CD4-positive, alpha-beta memory T cell (primary cell): Measurements from ENCODE around the gene HSPA1A. TPM values are rescaled to one million over a fixed set of nuclear protein-coding genes. Genes with fewer than 3 reads are reported as not detected.
A peak's percentile ranks its signal among the peaks of the same experiment; 100 is the strongest.
"Not testable (repeated sequence)": the region's sequence is repeated elsewhere in the genome, so short reads cannot be mapped to it uniquely, and the experiment has no call there.

Source experiments
- CTCF ChIA-PET: fragments of 350-600 bp; sonication (Branson Sonifier 250); formaldehyde crosslinking; loops from one replicate; lab custom pipeline; 2021; ENCODE audit warnings: inconsistent platforms; ENCODE audit not compliant: partially characterized antibody; lab: Charles Lee
- POLR2A ChIA-PET: fragments of 350-600 bp; sonication (Branson Sonifier 250); formaldehyde crosslinking; loops from one replicate; lab custom pipeline; 2021; ENCODE audit not compliant: partially characterized antibody; lab: Charles Lee
- DNase-seq, 5 donors: peaks; one replicate each; pipeline versions ENCODE4 v3.0.0 to v3.0.0-alpha.2; 2020 to 2022; ENCODE audit warnings: mixed read lengths in 1 of 5
- H3K27ac ChIP-seq: one replicate; pipeline ENCODE4 v1.7.0; 2013; ENCODE audit warnings: low read depth, low read length
- H3K27me3 ChIP-seq: 2 replicates; pipeline ENCODE4 v1.7.0; 2013; ENCODE audit warnings: mild to moderate bottlenecking, low read length, moderate library complexity; ENCODE audit not compliant: insufficient read depth
- H3K36me3 ChIP-seq: 2 replicates; pipeline ENCODE4 v1.7.0; 2013; ENCODE audit warnings: mild to moderate bottlenecking, low read length, moderate library complexity; ENCODE audit not compliant: insufficient read depth
- H3K4me1 ChIP-seq: 2 replicates; pipeline ENCODE4 v1.7.0; 2013; ENCODE audit warnings: mild to moderate bottlenecking, low read length, moderate library complexity; ENCODE audit not compliant: insufficient read depth
- H3K4me3 ChIP-seq, 2 donors: one replicate each; pipeline ENCODE4 v1.7.0; 2013; ENCODE audit warnings: low read length in 2 of 2, mild to moderate bottlenecking in 1 of 2
- H3K9me3 ChIP-seq, 2 donors: one replicate each; pipeline ENCODE4 v1.7.0; 2013; ENCODE audit warnings: low read length in 2 of 2, control low read depth in 1 of 2; ENCODE audit not compliant: control insufficient read depth in 1 of 2
- H3K27ac Mint-ChIP-seq, 7 donors: one replicate each; pipeline ENCODE4 v1.8.0; 2020 to 2021; ENCODE audit warnings: mixed read lengths in 7 of 7, mild to moderate bottlenecking in 6 of 7, inconsistent platforms in 3 of 7, moderate library complexity in 3 of 7
- H3K27me3 Mint-ChIP-seq, 2 donors: one replicate each; pipeline ENCODE4 v1.8.0; 2020 to 2021; ENCODE audit warnings: mixed read lengths in 2 of 2
- H3K36me3 Mint-ChIP-seq, 2 donors: one replicate each; pipeline ENCODE4 v1.8.0; 2020 to 2021; ENCODE audit warnings: mixed read lengths in 2 of 2, inconsistent platforms in 1 of 2, mild to moderate bottlenecking in 1 of 2
- H3K4me1 Mint-ChIP-seq, 4 donors: one replicate each; pipeline ENCODE4 v1.8.0; 2020 to 2021; ENCODE audit warnings: mixed read lengths in 4 of 4, mild to moderate bottlenecking in 1 of 4
- H3K4me3 Mint-ChIP-seq, 8 donors: one replicate each; pipeline ENCODE4 v1.8.0; 2020 to 2021; ENCODE audit warnings: mixed read lengths in 8 of 8, mild to moderate bottlenecking in 7 of 8, moderate library complexity in 6 of 8, inconsistent platforms in 3 of 8
- H3K9me3 Mint-ChIP-seq, 8 donors: one replicate each; pipeline ENCODE4 v1.8.0; 2020 to 2021; ENCODE audit warnings: mixed read lengths in 8 of 8, mild to moderate bottlenecking in 5 of 8, inconsistent platforms in 3 of 8, moderate library complexity in 1 of 8
- intact Hi-C: fragments of 100-400 bp; cut with micrococcal nuclease; formaldehyde crosslinking; loops from one replicate; pipeline ENCODE4 v1.15.1; 2023
- polyA plus RNA-seq, 2 donors: library from polyadenylated mRNA; unstranded; fragments of 300-500 nt; fragmentation: Illumina TruSeq; gene quantifications; one replicate each; pipeline ENCODE4 v1.2.3, GENCODE V29; 2021
- total RNA-seq, 2 experiments: library from RNA; stranded (reverse); gene quantifications; one replicate each; pipeline ENCODE4 v1.2.3, GENCODE V29; 2021

The HSPA1A gene
- total and polyA plus RNA-seq, 4 experiments from 2014 or later = 14.6 to 71.9 (median 70.7) TPM

DNA sequence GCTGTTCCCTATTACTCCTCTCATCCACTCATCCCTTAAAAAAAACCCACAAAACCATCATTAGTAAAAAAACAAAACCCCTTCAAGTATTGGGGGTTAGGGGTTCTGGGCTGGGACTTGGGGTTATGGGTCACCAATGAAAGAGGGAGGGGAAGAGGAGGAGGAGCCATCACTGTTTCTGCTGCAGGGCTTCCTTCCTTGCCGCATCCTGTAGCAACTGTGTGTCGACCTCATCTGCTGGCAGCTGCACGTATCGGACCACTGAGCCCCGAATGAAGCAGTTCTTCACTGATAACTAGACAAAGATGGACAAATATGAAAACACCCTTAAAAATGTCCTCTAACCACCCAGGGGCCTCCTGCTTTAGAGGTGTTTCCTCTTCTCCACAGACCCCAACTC, 17.8 kb upstream of the HSPA1A start:
- H3K4me1 ChIP-seq = peaks cover 49% of the 10 kb centered on the region
- ChIA-PET POLR2A (interaction anchor here (0.6 to 6.5 kb wide), 12 partner anchors 9 to 1173 kb away, joined by 3 to 93 read pairs (median 4); partner anchors contain the start of genes DDAH2, HSPA1A, HSPA1B and HSPA1L), CTCF (interaction anchor here (0.6 to 3.1 kb wide), 4 partner anchors 9 to 68 kb away, joined by 4 to 14 read pairs (median 7); partner anchors contain the start of genes DDAH2 and LSM2)
- Mint-ChIP-seq H3K9me3 (no peaks in the 10 kb centered on the region), H3K4me3 (peak overlapping the region; percentile 65 to 82 (median 73)), H3K27me3 (no peaks in the 10 kb centered on the region), H3K36me3 (peaks cover 0 to 18% of the 10 kb centered on the region in 2 donors), H3K4me1 (peaks cover 21 to 51% (median 34%) of the 10 kb centered on the region in 4 donors), H3K27ac (peak overlapping the region; percentile 63 to 97 (median 94))
- peak in 4 of 5 donors; percentile 38 to 42 (median 40) for DNase-seq
- H3K9me3 ChIP-seq = no peaks in the 10 kb centered on the region
- H3K36me3 ChIP-seq = peaks cover 2% of the 10 kb centered on the region
- H3K27me3 ChIP-seq = no peaks in the 10 kb centered on the region
- H3K4me3 ChIP-seq = no peak overlapping the region
- peak overlapping the region; percentile 55 for H3K27ac ChIP-seq
- intact Hi-C loops = no loop called here

DNA sequence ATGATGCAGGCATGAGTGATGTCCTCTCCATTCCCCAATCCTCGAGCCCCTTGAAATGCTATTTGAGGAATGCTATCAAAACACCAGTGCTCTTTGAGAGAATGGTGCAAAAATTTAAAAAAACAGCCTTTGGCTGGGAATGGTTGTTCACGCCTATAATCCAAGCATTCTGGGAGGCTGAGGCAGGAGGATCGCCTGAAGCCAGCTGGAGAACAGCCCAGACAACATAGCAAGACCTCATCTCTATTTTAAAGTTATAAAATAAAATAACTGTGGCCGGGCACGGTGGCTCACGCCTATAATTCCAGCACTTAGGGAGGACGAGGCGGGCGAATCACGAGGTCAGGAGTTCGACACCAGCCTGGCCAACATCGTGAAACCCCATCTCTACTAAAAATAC, 15.6 kb upstream of the HSPA1A start:
- no peaks in the 10 kb centered on the region for H3K9me3 ChIP-seq
- intact Hi-C loops = no loop called here
- no peak overlapping the region for H3K4me3 Mint-ChIP-seq
- H3K4me3 ChIP-seq = no peak overlapping the region
- no peak for DNase-seq
- peaks cover 5 to 15% of the 10 kb centered on the region in 2 donors for H3K36me3 Mint-ChIP-seq
- no peaks in the 10 kb centered on the region for H3K27me3 Mint-ChIP-seq
- no peaks in the 10 kb centered on the region for H3K27me3 ChIP-seq
- CTCF ChIA-PET = interaction anchor here (0.8 to 3.1 kb wide), 6 partner anchors 12 to 71 kb away, joined by 3 to 14 read pairs (median 4); partner anchors contain the start of genes DDAH2, HSPA1A and HSPA1L
- no peaks in the 10 kb centered on the region for H3K9me3 Mint-ChIP-seq
- peaks cover 35% of the 10 kb centered on the region for H3K4me1 ChIP-seq
- POLR2A ChIA-PET = interaction anchor here (0.8 to 6.5 kb wide), 2 partner anchors 13 to 160 kb away, joined by 3 to 73 read pairs; partner anchors contain the start of genes HSPA1A and HSPA1L
- peaks cover 14 to 45% (median 27%) of the 10 kb centered on the region in 4 donors for H3K4me1 Mint-ChIP-seq
- no peak overlapping the region for H3K27ac Mint-ChIP-seq
- H3K36me3 ChIP-seq = no peaks in the 10 kb centered on the region
- no peak overlapping the region for H3K27ac ChIP-seq

DNA sequence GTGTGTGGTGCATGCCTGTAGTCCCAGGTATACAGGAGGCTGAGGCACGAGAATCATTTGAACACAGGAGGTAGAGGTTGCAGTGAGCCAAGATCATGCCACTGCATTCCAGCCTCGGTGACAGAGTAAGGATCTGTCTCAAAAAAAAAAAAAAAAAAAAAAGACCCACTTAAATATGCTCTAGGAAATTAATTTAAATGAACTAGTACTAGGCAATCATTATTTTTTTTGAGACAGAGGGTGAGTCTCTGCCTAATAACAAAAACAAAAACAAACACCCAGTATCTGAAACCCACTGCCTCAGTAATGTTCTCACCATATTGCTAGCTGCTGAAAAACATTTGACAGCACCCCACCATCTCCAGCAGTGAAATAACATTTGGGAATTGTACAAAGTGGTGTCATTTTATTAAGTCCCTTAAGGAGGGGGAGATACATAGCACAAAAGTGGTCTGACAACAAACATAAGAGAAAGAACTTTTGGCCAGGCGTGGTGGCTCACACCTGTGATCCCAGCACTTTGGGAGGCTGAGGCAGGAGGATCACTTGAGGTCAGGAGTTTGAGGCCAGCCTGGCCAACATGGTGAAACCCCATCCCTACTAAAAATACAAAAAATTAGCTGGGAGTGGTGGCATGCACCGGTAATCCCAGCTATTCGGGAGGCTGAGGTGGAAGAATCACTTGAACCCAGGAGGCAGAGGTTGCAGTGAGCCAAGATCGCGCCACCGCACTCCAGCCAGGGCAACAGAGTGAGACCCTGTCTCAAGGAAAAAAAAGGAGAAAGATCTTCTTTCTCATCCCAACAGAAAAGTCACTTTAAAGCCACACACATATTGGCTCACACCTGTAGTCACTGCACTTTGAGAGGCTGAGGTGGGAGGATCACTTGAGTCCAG, 14.1 kb upstream of the HSPA1A start:
- intact Hi-C loops, H3K27ac ChIP-seq, H3K27me3 Mint-ChIP-seq, H3K9me3 Mint-ChIP-seq, H3K9me3 ChIP-seq, H3K4me3 ChIP-seq, DNase-seq, H3K36me3 ChIP-seq, H3K27me3 ChIP-seq, H3K4me3 Mint-ChIP-seq: not testable (repeated sequence)
- peaks cover 40% of the 10 kb centered on the region for H3K4me1 ChIP-seq
- H3K36me3 Mint-ChIP-seq = peaks cover 5 to 15% of the 10 kb centered on the region in 2 donors
- H3K27ac Mint-ChIP-seq = peak overlapping the region in 1 of 7 donors; percentile 22
- peaks cover 18 to 47% (median 29%) of the 10 kb centered on the region in 4 donors for H3K4me1 Mint-ChIP-seq
- ChIA-PET POLR2A (interaction anchor here (0.9 to 6.5 kb wide), 2 partner anchors 12 to 61 kb away, joined by 3 to 73 read pairs; partner anchors contain the start of genes HSPA1A and HSPA1L), CTCF (interaction anchor here (2.2 kb wide), 1 partner anchor 12 kb away, joined by 5 read pairs; no protein-coding TSS in a partner anchor)

DNA sequence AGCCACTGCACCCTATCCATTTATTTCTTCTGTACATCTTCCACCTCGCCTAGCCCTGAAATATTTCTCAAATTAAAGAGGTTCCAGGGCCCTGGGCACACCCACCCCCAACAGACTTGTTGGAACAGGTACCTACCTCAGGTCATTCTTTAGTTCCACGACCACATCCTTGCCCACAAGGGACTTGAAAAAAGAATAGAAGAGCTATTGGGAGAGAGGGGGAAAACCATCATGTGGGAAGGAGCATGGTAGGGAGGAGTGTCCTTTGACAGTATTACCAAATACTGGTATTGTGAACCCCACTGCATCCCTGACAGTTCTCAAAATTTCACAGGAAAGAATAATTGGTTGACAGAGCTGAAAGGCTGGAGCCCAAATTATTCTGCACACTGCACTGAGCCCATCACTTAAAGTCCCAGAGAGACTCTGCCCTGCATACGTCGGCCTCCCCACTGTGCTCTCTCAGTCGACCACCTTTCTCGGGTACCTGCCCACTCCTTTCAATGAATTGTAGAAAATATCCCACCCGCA, 9.3 kb upstream of the HSPA1A start:
- Histone ChIP-seq H3K9me3 (no peaks in the 10 kb centered on the region), H3K4me1 (peaks cover 22% of the 10 kb centered on the region), H3K27me3 (no peaks in the 10 kb centered on the region), H3K36me3 (peaks cover 11% of the 10 kb centered on the region), H3K4me3 (peak overlapping the region; percentile 84 to 89), H3K27ac (peak overlapping the region; percentile 80)
- peak overlapping the region; percentile 86 to 97 (median 90) for H3K4me3 Mint-ChIP-seq
- CTCF ChIA-PET = interaction anchor here (1.1 to 3.7 kb wide), 8 partner anchors 10 to 75 kb away, joined by 5 to 20 read pairs (median 10); partner anchors contain the start of genes CLIC1 and VARS1
- H3K27ac Mint-ChIP-seq = peak overlapping the region; percentile 89 to 97 (median 93)
- H3K27me3 Mint-ChIP-seq = no peaks in the 10 kb centered on the region
- peaks cover 11 to 33% (median 27%) of the 10 kb centered on the region in 4 donors for H3K4me1 Mint-ChIP-seq
- POLR2A ChIA-PET = interaction anchor here (0.6 to 6.2 kb wide), 22 partner anchors 9 to 609 kb away, joined by 3 to 93 read pairs (median 6); partner anchors contain the start of genes ABHD16A, BAG6, CLIC1 and CSNK2B
- peaks cover 20 to 41% of the 10 kb centered on the region in 2 donors for H3K36me3 Mint-ChIP-seq
- DNase-seq = no peak
- H3K9me3 Mint-ChIP-seq = no peaks in the 10 kb centered on the region
- intact Hi-C loops = loop anchor here (1.0 kb wide), 1 partner anchor 11 kb away; the partner anchor contains the start of gene VARS1

DNA sequence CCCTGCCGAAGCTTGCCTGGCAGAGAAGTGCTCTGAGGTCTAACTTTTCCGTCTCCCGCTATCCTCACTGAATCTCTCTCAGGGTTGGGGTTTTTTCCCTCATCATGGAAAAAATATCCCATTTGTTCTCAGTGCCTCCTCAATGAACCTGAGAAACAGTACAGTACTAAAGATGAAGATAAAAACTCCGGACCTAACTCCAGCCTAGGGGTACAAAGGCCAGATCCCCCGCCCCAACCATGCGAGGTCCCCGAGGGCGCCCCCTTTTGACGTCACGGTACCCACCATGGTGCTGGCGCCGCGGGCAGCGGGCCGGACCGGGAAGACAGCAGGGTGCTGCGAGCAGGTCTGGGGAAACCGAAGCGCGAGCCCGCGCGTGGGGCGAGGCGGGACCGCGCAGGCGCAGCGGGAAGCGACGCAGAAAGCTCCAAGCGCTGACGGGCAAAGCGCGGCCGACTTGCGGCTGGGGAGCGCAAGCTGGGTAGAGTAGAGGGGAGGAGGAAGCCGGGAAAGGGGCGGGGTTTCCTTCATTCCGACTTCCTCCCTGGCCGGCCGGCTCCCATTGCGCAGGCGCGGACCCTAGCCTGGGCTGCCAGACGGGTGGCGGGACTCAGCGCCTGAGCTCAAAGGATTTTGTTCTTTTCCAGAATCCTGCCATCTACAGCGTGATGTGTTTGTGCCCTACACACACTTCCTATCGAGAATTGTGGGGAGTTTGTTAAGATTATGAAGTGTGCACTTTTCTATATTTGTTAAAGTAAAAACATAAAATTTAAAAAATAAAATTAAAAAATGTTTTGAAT, 8.7 kb upstream of the HSPA1A start, which contains the start of gene LSM2:
TSS of gene LSM2 (minus strand) at position 497 of the 803 bp plus-strand sequence. CDS start at position 288, 209 bp downstream.
- Histone ChIP-seq H3K4me1 (peaks cover 23% of the 10 kb centered on the region), H3K36me3 (peaks cover 16% of the 10 kb centered on the region), H3K27me3 (no peaks in the 10 kb centered on the region), H3K4me3 (peak within 1 kb of the TSS; percentile 84 to 89), H3K9me3 (no peaks in the 10 kb centered on the region), H3K27ac (peak within 1 kb of the TSS; percentile 80)
- Mint-ChIP-seq H3K4me1 (peaks cover 11 to 37% (median 27%) of the 10 kb centered on the region in 4 donors), H3K9me3 (no peaks in the 10 kb centered on the region), H3K27me3 (no peaks in the 10 kb centered on the region), H3K27ac (peak within 1 kb of the TSS; percentile 89 to 97 (median 93)), H3K4me3 (peak within 1 kb of the TSS; percentile 86 to 97 (median 90)), H3K36me3 (peaks cover 23 to 41% of the 10 kb centered on the region in 2 donors)
- ChIA-PET CTCF (interaction anchor here (0.6 to 3.7 kb wide), 14 partner anchors 8 to 142 kb away, joined by 3 to 20 read pairs (median 7); partner anchors contain the start of genes CLIC1, GPANK1, HSPA1A and HSPA1L), POLR2A (interaction anchor here (0.7 to 6.2 kb wide), 30 partner anchors 8 to 609 kb away, joined by 3 to 93 read pairs (median 6); partner anchors contain the start of genes ABHD16A, BAG6, CLIC1 and CSNK2B)
- intact Hi-C loops = loop anchor here (1.0 kb wide), 1 partner anchor 11 kb away; the partner anchor contains the start of gene VARS1
- DNase-seq = peak; percentile 97 to 98 (median 97)

DNA sequence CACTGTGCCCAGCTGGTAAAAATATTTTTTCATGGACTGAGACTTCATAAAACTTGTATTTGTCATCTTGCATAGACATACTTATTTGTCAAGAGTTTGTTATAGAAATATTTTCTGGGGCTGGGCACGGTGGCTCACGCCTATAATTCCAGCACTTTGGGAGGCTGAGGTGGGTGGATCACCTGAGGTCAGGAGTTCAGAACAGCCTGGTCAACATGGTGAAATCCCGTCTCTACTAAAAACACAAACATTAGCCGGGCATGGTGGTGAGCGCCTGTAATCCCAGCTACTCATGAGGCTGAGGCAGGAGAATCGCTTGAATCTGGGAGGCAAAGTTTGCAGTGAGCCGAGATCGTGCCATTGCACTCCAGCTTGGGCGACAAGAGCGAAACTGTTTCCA, 6.7 kb upstream of the HSPA1A start:
- H3K27ac ChIP-seq, H3K4me3 ChIP-seq, DNase-seq, intact Hi-C loops, H3K27me3 Mint-ChIP-seq, H3K4me3 Mint-ChIP-seq, H3K9me3 ChIP-seq, H3K9me3 Mint-ChIP-seq, H3K27me3 ChIP-seq: not testable (repeated sequence)
- peaks cover 22 to 45% of the 10 kb centered on the region in 2 donors for H3K36me3 Mint-ChIP-seq
- CTCF ChIA-PET = interaction anchor here (1.2 to 3.7 kb wide), 3 partner anchors 9 to 13 kb away, joined by 3 to 12 read pairs (median 4); partner anchors contain the start of gene VARS1
- Histone ChIP-seq H3K4me1 (peaks cover 42% of the 10 kb centered on the region), H3K36me3 (peaks cover 16% of the 10 kb centered on the region)
- POLR2A ChIA-PET = interaction anchor here (4.0 to 6.2 kb wide), 3 partner anchors 9 to 71 kb away, joined by 32 to 93 read pairs (median 63); partner anchors contain the start of genes CLIC1, MSH5 and VARS1
- H3K4me1 Mint-ChIP-seq = peaks cover 23 to 48% (median 37%) of the 10 kb centered on the region in 4 donors
- peak overlapping the region in 1 of 7 donors; percentile 43 for H3K27ac Mint-ChIP-seq
